ENCODE measurements around the gene CMTR1.

DNA sequence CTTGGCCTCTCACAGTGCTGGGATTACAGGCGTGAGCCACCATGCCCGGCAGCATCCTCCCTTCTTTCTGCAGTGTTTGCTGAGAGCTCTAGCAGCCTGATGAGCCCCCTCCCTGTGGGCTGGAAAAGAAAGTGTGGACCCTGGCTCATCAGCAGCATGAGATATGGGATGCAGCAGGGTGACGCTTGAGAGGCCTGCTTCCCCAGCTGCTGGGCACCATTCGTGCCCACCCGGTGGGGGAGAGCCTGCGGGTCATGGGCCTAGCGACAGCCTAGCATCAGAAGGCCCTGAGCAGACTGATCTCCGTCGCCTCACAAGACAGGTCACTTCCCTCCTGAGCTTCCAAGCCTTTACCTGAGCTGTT is 82.7 kb downstream of the CMTR1 start:
- TF ChIP-seq, protein P1, sequence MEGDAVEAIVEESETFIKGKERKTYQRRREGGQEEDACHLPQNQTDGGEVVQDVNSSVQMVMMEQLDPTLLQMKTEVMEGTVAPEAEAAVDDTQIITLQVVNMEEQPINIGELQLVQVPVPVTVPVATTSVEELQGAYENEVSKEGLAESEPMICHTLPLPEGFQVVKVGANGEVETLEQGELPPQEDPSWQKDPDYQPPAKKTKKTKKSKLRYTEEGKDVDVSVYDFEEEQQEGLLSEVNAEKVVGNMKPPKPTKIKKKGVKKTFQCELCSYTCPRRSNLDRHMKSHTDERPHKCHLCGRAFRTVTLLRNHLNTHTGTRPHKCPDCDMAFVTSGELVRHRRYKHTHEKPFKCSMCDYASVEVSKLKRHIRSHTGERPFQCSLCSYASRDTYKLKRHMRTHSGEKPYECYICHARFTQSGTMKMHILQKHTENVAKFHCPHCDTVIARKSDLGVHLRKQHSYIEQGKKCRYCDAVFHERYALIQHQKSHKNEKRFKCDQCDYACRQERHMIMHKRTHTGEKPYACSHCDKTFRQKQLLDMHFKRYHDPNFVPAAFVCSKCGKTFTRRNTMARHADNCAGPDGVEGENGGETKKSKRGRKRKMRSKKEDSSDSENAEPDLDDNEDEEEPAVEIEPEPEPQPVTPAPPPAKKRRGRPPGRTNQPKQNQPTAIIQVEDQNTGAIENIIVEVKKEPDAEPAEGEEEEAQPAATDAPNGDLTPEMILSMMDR (IDR thresholded peaks at IDR 0.05) = no peak
- TF ChIP-seq EP300 (IDR thresholded peaks at IDR 0.05) (no peak), POLR2AphosphoS5 (IDR thresholded peaks at IDR 0.05) (no peak)
